ENCODE results near the gene IKZF5. TPM values are rescaled to one million over a fixed set of nuclear protein-coding genes. Genes with fewer than 3 reads are reported as not detected.

Gene IKZF5
- total and polyA plus RNA-seq, 4 donors, result 8.4 to 22.8 (median 17.0) TPM

- H3K27ac ChIP-seq (ENCODE audit: low read depth, low read length), result no peak overlapping the region
- 94% methylated on average over 4 of the region's 8 CpGs for WGBS (ENCODE audit: insufficient coverage)
- peaks cover 10% of the 10 kb centered on the region for H3K36me3 ChIP-seq (ENCODE audit: control insufficient read depth, insufficient read depth, low read length)
- no peaks in the 10 kb centered on the region for H3K4me1 ChIP-seq (ENCODE audit: control insufficient read depth, insufficient read depth, low read length)
- H3K4me3 ChIP-seq (ENCODE audit: low read depth, low read length), result no peak overlapping the region
- DNase-seq (ENCODE audit: low read depth in 4 of 6, low spot score in 6 of 6), result no peak
- H3K9me3 ChIP-seq (ENCODE audit: control insufficient read depth, insufficient read depth, low read length), result no peaks in the 10 kb centered on the region
- no peaks in the 10 kb centered on the region for H3K27me3 ChIP-seq (ENCODE audit: control insufficient read depth, insufficient read depth, low read length)
Measured at GRCh38 chr10:123035467-123036086, 27.0 kb upstream of the IKZF5 start.

GRCh38 chr10:123034332-123034731 lies 25.7 kb upstream of the IKZF5 start:
- peaks cover 10% of the 10 kb centered on the region for H3K36me3 ChIP-seq (ENCODE audit: control insufficient read depth, insufficient read depth, low read length)
- H3K4me1 ChIP-seq (ENCODE audit: control insufficient read depth, insufficient read depth, low read length), result no peaks in the 10 kb centered on the region
- H3K27me3 ChIP-seq (ENCODE audit: control insufficient read depth, insufficient read depth, low read length), result no peaks in the 10 kb centered on the region
- H3K4me3 ChIP-seq (ENCODE audit: low read depth, low read length), result no peak overlapping the region
- no peak overlapping the region for H3K27ac ChIP-seq (ENCODE audit: low read depth, low read length)
- no peak for DNase-seq (ENCODE audit: low read depth in 4 of 6, low spot score in 6 of 6)
- H3K9me3 ChIP-seq (ENCODE audit: control insufficient read depth, insufficient read depth, low read length), result no peaks in the 10 kb centered on the region

GRCh38 chr10:123031124-123031523 lies 22.5 kb upstream of the IKZF5 start:
- Histone ChIP-seq H3K27me3 (ENCODE audit: control insufficient read depth, insufficient read depth, low read length) (no peaks in the 10 kb centered on the region), H3K4me1 (ENCODE audit: control insufficient read depth, insufficient read depth, low read length) (no peaks in the 10 kb centered on the region), H3K27ac (ENCODE audit: low read depth, low read length) (no peak overlapping the region), H3K4me3 (ENCODE audit: low read depth, low read length) (no peak overlapping the region), H3K9me3 (ENCODE audit: control insufficient read depth, insufficient read depth, low read length) (no peaks in the 10 kb centered on the region), H3K36me3 (ENCODE audit: control insufficient read depth, insufficient read depth, low read length) (peaks cover 4% of the 10 kb centered on the region)
- no peak for DNase-seq (ENCODE audit: low read depth in 4 of 6, low spot score in 6 of 6)
- no CpG with 5 or more reads among the region's 1 CpG for WGBS (ENCODE audit: insufficient coverage)

- Histone ChIP-seq H3K9me3 (ENCODE audit: control insufficient read depth, insufficient read depth, low read length) (no peaks in the 10 kb centered on the region), H3K36me3 (ENCODE audit: control insufficient read depth, insufficient read depth, low read length) (no peaks in the 10 kb centered on the region), H3K4me1 (ENCODE audit: control insufficient read depth, insufficient read depth, low read length) (no peaks in the 10 kb centered on the region), H3K27me3 (ENCODE audit: control insufficient read depth, insufficient read depth, low read length) (no peaks in the 10 kb centered on the region), H3K27ac (ENCODE audit: low read depth, low read length) (no peak overlapping the region), H3K4me3 (ENCODE audit: low read depth, low read length) (no peak overlapping the region)
- DNase-seq (ENCODE audit: low read depth in 4 of 6, low spot score in 6 of 6), result no peak
Measured at GRCh38 chr10:123027861-123028260, 19.3 kb upstream of the IKZF5 start.

DNA sequence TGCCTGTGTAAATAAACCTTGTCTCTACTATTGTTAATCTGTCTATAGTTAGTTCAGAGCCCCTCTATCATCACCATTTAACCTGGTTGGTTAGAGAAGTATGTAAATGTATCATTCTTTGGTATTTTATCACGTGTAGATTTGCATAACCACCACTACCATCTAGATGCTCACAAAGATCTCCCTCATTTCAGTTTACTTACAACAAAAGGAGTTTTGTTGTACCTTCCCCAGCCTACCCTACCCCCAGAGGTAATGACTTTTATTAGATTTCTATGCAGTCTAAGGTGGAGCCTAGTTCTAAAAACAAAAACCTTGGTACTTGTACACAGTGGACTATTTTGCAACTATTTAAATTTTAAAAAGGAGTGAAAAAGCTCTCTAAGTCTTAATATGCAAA lies 17.7 kb upstream of the IKZF5 start:
- no peaks in the 10 kb centered on the region for H3K4me1 ChIP-seq (ENCODE audit: control insufficient read depth, insufficient read depth, low read length)
- no peaks in the 10 kb centered on the region for H3K27me3 ChIP-seq (ENCODE audit: control insufficient read depth, insufficient read depth, low read length)
- H3K27ac ChIP-seq (ENCODE audit: low read depth, low read length), result no peak overlapping the region
- H3K4me3 ChIP-seq (ENCODE audit: low read depth, low read length), result no peak overlapping the region
- no peaks in the 10 kb centered on the region for H3K36me3 ChIP-seq (ENCODE audit: control insufficient read depth, insufficient read depth, low read length)
- no CpG with 5 or more reads among the region's 1 CpG for WGBS (ENCODE audit: insufficient coverage)
- no peak for DNase-seq (ENCODE audit: low read depth in 4 of 6, low spot score in 6 of 6)
- H3K9me3 ChIP-seq (ENCODE audit: control insufficient read depth, insufficient read depth, low read length), result no peaks in the 10 kb centered on the region

- Histone ChIP-seq H3K27me3 (ENCODE audit: control insufficient read depth, insufficient read depth, low read length) (no peaks in the 10 kb centered on the region), H3K27ac (ENCODE audit: low read depth, low read length) (no peak overlapping the region), H3K4me3 (ENCODE audit: low read depth, low read length) (no peak overlapping the region), H3K36me3 (ENCODE audit: control insufficient read depth, insufficient read depth, low read length) (no peaks in the 10 kb centered on the region), H3K4me1 (ENCODE audit: control insufficient read depth, insufficient read depth, low read length) (no peaks in the 10 kb centered on the region), H3K9me3 (ENCODE audit: control insufficient read depth, insufficient read depth, low read length) (no peaks in the 10 kb centered on the region)
- 94% methylated on average over 2 of the region's 2 CpGs for WGBS (ENCODE audit: insufficient coverage)
- no peak for DNase-seq (ENCODE audit: low read depth in 4 of 6, low spot score in 6 of 6)
Measured at GRCh38 chr10:123024540-123024939, 15.9 kb upstream of the IKZF5 start.

DNA sequence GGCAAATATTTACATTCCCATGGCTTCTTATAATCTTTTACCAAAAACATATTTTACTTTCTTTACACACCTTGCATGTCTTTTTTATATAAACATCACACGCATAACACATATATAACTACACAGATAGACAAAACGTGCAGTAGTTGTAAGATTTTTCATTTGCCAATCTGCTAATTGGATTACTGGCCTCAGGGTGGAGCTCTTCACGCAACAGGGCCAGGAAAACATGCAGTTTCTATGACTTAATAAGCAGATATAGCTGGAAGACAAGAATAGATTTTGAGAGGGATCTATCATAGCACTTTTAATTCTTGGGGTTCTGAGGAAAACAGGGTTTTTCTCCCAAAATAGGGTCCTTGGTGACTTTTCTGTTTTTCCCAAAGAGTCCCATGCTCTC lies 12.9 kb upstream of the IKZF5 start:
- Histone ChIP-seq H3K9me3 (ENCODE audit: control insufficient read depth, insufficient read depth, low read length) (no peaks in the 10 kb centered on the region), H3K27ac (ENCODE audit: low read depth, low read length) (no peak overlapping the region), H3K4me1 (ENCODE audit: control insufficient read depth, insufficient read depth, low read length) (no peaks in the 10 kb centered on the region), H3K27me3 (ENCODE audit: control insufficient read depth, insufficient read depth, low read length) (no peaks in the 10 kb centered on the region), H3K36me3 (ENCODE audit: control insufficient read depth, insufficient read depth, low read length) (no peaks in the 10 kb centered on the region), H3K4me3 (ENCODE audit: low read depth, low read length) (no peak overlapping the region)
- WGBS (ENCODE audit: insufficient coverage), result no CpG with 5 or more reads among the region's 3 CpGs
- DNase-seq (ENCODE audit: low read depth in 4 of 6, low spot score in 6 of 6), result peak in 1 of 6 donors; percentile 42

DNA sequence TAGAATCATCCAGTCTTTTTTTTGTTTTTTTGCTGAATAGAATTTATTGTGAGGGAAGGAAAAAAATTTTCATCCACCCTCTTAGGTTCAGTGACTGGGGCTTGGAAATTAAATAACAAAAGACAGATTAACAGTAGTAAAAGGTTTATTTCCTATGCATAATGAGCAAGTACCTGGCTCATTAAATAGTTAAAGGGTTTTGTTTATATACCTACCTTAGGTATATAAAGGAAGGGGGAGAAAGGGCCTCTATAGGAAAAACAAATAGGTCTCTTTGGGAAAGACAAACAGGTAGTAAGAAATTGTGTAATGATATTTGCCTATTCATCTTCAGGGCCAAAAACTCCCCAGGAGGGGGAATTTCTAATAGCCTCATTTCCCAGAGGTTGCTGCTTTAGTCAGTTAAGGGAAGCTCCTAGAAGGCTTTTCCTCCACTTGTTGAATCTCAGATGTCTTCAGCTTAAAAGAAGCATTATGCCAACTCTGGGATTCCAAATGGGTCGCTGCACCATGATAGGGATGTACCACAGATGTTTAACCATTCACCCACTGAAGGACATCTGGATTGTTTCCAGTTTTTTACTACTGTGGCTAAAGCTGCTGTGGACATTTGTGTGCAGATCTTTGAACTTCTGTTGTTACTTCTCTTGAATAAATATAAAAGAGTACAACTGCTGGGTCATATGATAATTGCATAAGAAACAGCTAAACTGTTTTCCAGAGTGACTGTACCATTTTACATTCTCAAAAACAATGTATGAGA lies 11.5 kb upstream of the IKZF5 start:
- Histone ChIP-seq H3K9me3 (ENCODE audit: control insufficient read depth, insufficient read depth, low read length) (no peaks in the 10 kb centered on the region), H3K27me3 (ENCODE audit: control insufficient read depth, insufficient read depth, low read length) (no peaks in the 10 kb centered on the region), H3K36me3 (ENCODE audit: control insufficient read depth, insufficient read depth, low read length) (no peaks in the 10 kb centered on the region), H3K27ac (ENCODE audit: low read depth, low read length) (no peak overlapping the region), H3K4me1 (ENCODE audit: control insufficient read depth, insufficient read depth, low read length) (no peaks in the 10 kb centered on the region), H3K4me3 (ENCODE audit: low read depth, low read length) (no peak overlapping the region)
- WGBS (ENCODE audit: insufficient coverage), result no CpG with 5 or more reads among the region's 1 CpG
- DNase-seq (ENCODE audit: low read depth in 4 of 6, low spot score in 6 of 6), result no peak

GRCh38 chr10:123019264-123019663 lies 10.7 kb upstream of the IKZF5 start:
- 100% methylated on average over 1 of the region's 3 CpGs for WGBS (ENCODE audit: insufficient coverage)
- no peak for DNase-seq (ENCODE audit: low read depth in 4 of 6, low spot score in 6 of 6)
- Histone ChIP-seq H3K9me3 (ENCODE audit: control insufficient read depth, insufficient read depth, low read length) (no peaks in the 10 kb centered on the region), H3K4me1 (ENCODE audit: control insufficient read depth, insufficient read depth, low read length) (no peaks in the 10 kb centered on the region), H3K36me3 (ENCODE audit: control insufficient read depth, insufficient read depth, low read length) (no peaks in the 10 kb centered on the region), H3K4me3 (ENCODE audit: low read depth, low read length) (no peak overlapping the region), H3K27me3 (ENCODE audit: control insufficient read depth, insufficient read depth, low read length) (no peaks in the 10 kb centered on the region), H3K27ac (ENCODE audit: low read depth, low read length) (no peak overlapping the region)

GRCh38 chr10:123018531-123018930 lies 9.9 kb upstream of the IKZF5 start:
- WGBS (ENCODE audit: insufficient coverage), result 74% methylated on average over 3 of the region's 7 CpGs
- Histone ChIP-seq H3K27me3 (ENCODE audit: control insufficient read depth, insufficient read depth, low read length) (no peaks in the 10 kb centered on the region), H3K9me3 (ENCODE audit: control insufficient read depth, insufficient read depth, low read length) (no peaks in the 10 kb centered on the region), H3K27ac (ENCODE audit: low read depth, low read length) (no peak overlapping the region), H3K4me3 (ENCODE audit: low read depth, low read length) (no peak overlapping the region), H3K4me1 (ENCODE audit: control insufficient read depth, insufficient read depth, low read length) (no peaks in the 10 kb centered on the region), H3K36me3 (ENCODE audit: control insufficient read depth, insufficient read depth, low read length) (peaks cover 3% of the 10 kb centered on the region)
- DNase-seq (ENCODE audit: low read depth in 4 of 6, low spot score in 6 of 6), result no peak

Measured in spinal cord (tissue), 10 donors.